Fibroblast of mammary gland (primary cell): ENCODE measurements around the gene GOPC.

Source experiments
- DNase-seq: peaks from one replicate; pipeline ENCODE4 v3.0.0-alpha.2; 2010; ENCODE audit warnings: low read depth
- H3K4me3 ChIP-seq: 2 replicates; pipeline ENCODE4 v1.5.1; 2011; ENCODE audit warnings: low read depth, mild to moderate bottlenecking, low read length, moderate library complexity; ENCODE audit not compliant: control insufficient read depth
- CTCF ChIP-seq: conservative IDR thresholded peaks from 2 replicates; pipeline ENCODE4 v1.5.1; 2011; ENCODE audit warnings: low read depth, low read length, inconsistent platforms; ENCODE audit not compliant: control insufficient read depth, insufficient read depth

Gene GOPC

GRCh38 chr6:117573006-117573680 lies 29.2 kb downstream of the GOPC start:
- no peak for DNase-seq
- H3K4me3 ChIP-seq: no peak overlapping the region
- TF ChIP-seq CTCF: no peak

GRCh38 chr6:117568831-117569410 lies 33.4 kb downstream of the GOPC start:
- H3K4me3 ChIP-seq: no peak overlapping the region
- DNase-seq: no peak
- TF ChIP-seq CTCF: no peak

- TF ChIP-seq CTCF: no peak
- no peak for DNase-seq
- H3K4me3 ChIP-seq: no peak overlapping the region
These were observed 34.1 kb downstream of the GOPC start for GRCh38 chr6:117568247-117568646.

GRCh38 chr6:117564681-117565080 lies 37.6 kb downstream of the GOPC start:
- H3K4me3 ChIP-seq: no peak overlapping the region
- no peak for DNase-seq
- TF ChIP-seq CTCF: no peak

GRCh38 chr6:117561128-117561527 lies 41.2 kb downstream of the GOPC start:
- no peak overlapping the region for H3K4me3 ChIP-seq
- DNase-seq: no peak
- no peak for TF ChIP-seq CTCF

GRCh38 chr6:117559299-117559698 lies 43.0 kb downstream of the GOPC start:
- no peak overlapping the region for H3K4me3 ChIP-seq
- no peak for TF ChIP-seq CTCF
- DNase-seq: no peak
